Astrocyte of the cerebellum (primary cell): ENCODE results near the gene C1R.
A peak's percentile ranks its signal among the peaks of the same experiment; 100 is the strongest.

ENCODE experiments used
- DNase-seq: peaks from one replicate; pipeline ENCODE4 v3.0.0-alpha.2; 2011; ENCODE audit warnings: low read depth
- H3K4me3 ChIP-seq: 2 replicates; pipeline ENCODE4 v1.5.1; 2011; ENCODE audit warnings: mild to moderate bottlenecking, low read depth, low read length, moderate library complexity
- in situ Hi-C: cut with HindIII; loops from 2 replicates; pipeline ENCODE4 v1.10.0; 2017; ENCODE audit warnings: low sequenced_read_pairs
- TF ChIP-seq, protein P1 (sequence below): IDR thresholded peaks from 2 replicates; pipeline ENCODE4 v1.5.1; 2012; ENCODE audit warnings: low read length, low read depth, moderate library complexity, mild to moderate bottlenecking; ENCODE audit errors: missing control alignments

C1R gene

DNA sequence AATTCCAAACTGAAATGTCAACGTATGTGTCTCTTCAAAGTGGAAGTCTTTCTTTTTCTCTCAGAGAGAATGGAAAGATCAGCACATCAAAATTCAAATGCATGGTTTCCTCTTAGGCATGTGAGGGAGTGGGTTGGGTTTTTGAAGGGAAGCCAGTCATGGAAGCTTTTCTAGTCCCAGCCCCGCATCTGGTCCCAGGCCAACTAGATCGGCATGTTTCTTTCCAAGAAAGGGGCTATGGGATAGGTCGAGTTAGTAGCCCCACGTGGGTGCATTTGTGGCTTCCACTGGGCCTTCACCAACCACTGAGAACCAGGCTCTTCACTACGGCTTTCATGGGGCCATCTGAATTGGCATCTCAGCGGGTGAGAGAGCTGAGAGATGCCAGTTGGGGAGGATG is 25.1 kb downstream of the C1R start:
- TF ChIP-seq, protein P1, sequence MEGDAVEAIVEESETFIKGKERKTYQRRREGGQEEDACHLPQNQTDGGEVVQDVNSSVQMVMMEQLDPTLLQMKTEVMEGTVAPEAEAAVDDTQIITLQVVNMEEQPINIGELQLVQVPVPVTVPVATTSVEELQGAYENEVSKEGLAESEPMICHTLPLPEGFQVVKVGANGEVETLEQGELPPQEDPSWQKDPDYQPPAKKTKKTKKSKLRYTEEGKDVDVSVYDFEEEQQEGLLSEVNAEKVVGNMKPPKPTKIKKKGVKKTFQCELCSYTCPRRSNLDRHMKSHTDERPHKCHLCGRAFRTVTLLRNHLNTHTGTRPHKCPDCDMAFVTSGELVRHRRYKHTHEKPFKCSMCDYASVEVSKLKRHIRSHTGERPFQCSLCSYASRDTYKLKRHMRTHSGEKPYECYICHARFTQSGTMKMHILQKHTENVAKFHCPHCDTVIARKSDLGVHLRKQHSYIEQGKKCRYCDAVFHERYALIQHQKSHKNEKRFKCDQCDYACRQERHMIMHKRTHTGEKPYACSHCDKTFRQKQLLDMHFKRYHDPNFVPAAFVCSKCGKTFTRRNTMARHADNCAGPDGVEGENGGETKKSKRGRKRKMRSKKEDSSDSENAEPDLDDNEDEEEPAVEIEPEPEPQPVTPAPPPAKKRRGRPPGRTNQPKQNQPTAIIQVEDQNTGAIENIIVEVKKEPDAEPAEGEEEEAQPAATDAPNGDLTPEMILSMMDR: no peak
- no peak overlapping the region for H3K4me3 ChIP-seq
- in situ Hi-C loops: no loop called here
- no peak for DNase-seq

DNA sequence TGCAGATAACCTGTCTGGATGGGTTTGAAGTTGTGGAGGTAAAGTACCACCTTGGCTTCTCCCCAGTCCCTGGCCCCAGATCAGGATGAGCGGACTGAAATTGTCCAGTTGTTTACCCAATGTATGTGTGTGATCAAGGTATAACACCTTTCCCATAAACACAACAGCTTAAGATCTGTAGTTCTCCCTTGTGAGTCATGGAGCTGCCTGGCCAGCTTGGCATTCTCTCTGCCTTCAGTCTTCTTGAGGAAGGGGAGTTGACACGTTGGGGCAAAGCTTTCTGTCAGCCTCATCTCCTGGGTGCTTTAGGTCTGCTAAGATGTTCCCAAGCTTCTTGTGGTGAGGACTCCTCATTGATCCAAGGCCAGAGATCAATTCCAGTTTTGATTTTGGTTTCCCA is 25.6 kb downstream of the C1R start:
- DNase-seq: no peak
- in situ Hi-C loops: no loop called here

DNA sequence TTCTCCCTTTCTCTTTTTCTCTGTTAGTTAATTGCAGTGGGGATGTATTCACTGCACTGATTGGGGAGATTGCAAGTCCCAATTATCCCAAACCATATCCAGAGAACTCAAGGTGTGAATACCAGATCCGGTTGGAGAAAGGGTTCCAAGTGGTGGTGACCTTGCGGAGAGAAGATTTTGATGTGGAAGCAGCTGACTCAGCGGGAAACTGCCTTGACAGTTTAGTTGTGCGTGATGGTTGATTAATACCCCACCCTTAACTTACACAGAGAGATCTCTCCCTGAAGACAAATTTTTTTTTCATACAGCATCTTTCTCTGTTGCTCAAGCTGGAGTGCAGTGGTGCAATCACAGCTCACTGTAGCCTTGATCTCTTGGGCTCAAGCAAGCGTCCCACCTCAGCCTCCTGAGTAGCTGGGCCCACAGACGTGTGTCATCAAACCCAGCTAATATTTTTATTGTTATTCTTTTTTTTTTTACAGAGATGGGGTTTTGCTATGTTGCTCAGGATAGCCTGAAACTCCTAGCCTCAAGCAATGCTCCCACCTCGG is 27.1 kb downstream of the C1R start:
- in situ Hi-C loops: no loop called here
- DNase-seq: no peak
- no peak overlapping the region for H3K4me3 ChIP-seq
- TF ChIP-seq, protein P1: no peak

More for the DNA sequence above, 25.6 kb downstream of the C1R start:
- TF ChIP-seq, protein P1: no peak
- H3K4me3 ChIP-seq: no peak overlapping the region

DNA sequence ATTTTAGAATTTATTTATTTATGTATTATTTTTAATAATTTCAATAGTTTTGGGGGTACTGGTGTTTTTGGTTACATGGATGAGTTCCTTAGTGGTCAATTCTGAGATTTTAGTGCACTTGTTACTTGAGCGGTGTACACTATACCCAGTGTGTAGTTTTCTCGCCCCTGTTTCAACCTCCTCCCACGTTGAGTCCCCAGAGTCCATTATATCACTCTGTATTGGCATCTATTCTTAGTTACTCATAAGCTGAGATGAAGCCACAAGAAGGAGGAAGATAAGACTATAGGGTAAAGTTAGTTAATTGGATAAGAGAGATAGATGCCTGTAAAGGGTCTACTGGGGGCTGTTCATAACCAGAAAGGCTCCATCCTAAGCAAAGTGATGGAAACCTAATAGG is 27.7 kb downstream of the C1R start:
- DNase-seq: no peak
- no peak overlapping the region for H3K4me3 ChIP-seq
- in situ Hi-C loops: no loop called here
- TF ChIP-seq, protein P1: no peak

DNA sequence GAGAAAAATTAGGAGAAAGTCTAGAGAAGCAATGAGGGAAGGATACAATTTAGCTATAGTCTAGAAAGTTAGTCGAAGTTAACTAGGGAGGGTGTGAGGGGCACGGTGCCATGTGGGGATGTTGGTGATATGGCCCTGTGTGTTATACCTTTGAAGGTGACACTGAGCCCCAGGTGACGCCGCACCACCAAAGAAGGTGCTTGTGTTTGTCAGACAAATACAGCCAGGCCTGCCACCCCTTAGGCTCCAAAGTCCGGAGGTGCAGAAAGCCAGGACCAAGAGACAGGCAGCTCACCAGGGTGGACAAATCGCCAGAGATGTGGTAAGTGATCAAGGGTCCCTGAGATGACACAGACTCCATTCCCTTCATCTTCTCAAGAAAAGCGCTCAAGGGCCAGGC is 30.6 kb downstream of the C1R start:
- no peak for DNase-seq
- TF ChIP-seq, protein P1: no peak
- in situ Hi-C loops: no loop called here
- no peak overlapping the region for H3K4me3 ChIP-seq

DNA sequence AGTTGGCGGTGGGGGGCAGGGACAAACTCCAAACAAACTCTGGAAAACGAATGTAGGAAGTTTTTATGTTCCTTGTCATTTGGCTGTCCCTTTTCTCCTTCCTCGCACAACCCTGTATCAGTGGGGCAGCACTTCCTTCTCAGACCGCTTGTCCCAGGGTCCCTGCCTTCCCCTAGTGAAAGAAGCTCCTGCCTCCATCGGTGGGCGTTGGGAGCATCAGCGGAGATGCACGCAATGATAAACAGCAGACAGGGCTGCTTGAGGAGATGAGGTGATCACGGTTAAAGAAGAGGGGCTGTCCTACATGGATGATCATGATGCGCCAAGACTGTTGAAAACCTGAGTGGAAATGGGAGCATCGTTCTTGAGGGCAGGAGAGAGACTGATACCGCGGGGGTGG is 31.1 kb downstream of the C1R start:
- in situ Hi-C loops: no loop called here
- H3K4me3 ChIP-seq: peak overlapping the region; percentile 19
- DNase-seq: no peak
- TF ChIP-seq, protein P1: no peak

DNA sequence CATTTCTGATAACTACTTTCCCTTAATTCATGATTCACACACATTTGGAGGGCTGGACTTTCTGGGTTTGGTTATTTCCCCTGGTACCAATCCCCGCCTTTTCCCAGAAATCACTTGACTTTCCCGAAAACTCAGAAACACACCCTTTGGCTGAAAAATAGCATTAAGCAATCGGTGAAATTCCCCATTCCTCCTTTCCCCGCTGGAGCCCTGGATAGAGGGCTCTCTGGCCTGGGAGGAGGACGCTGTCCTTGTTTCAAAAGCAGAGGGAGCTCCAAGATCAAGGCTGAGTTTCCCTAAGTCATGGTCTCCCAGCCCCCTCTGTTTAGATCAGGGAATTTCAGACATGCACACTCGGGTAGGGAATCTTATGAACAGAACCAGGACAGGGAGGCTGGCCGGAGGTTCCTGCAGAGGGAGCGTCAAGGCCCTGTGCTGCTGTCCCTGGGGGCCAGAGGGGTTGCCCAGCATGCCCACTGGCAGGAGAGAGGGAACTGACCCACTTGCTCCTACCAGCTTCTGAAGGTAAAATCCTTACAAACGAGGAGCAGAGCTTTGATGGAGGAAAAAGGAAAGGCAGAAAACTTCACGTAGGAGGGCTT is 31.8 kb downstream of the C1R start, which contains the start of gene C1S:
Gene C1S (plus strand): TSS at position 366 of the 602 bp plus-strand sequence. CDS start 1,195 bp downstream, outside the sequence.
- peak within 1 kb of the TSS; percentile 19 for H3K4me3 ChIP-seq
- TF ChIP-seq, protein P1: peak; percentile 86
- peak; percentile 89 for DNase-seq
- in situ Hi-C loops: no loop called here
